ENCODE data around the gene TMEFF2.

DNA sequence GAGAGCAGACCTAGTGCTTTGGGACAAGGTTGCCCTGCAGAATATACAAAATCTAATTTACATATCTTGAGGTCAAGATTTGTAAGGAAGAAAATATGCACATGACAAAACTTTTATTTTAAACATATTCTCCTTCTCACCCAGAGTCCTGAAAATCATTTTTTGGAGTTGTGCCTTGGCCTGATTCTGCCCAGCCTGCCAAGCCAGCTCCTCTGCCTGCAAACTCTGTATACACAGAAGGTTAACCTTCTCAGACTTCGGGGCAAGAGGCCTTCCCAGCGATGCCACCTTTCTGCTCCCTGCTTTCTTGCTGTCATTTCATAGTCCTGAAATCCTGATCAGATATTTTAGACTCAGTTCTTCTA, 252.0 kb downstream of the TMEFF2 start:
- no peak for TF ChIP-seq POLR2A (IDR thresholded peaks at IDR 0.05)
- TF ChIP-seq, protein P1, sequence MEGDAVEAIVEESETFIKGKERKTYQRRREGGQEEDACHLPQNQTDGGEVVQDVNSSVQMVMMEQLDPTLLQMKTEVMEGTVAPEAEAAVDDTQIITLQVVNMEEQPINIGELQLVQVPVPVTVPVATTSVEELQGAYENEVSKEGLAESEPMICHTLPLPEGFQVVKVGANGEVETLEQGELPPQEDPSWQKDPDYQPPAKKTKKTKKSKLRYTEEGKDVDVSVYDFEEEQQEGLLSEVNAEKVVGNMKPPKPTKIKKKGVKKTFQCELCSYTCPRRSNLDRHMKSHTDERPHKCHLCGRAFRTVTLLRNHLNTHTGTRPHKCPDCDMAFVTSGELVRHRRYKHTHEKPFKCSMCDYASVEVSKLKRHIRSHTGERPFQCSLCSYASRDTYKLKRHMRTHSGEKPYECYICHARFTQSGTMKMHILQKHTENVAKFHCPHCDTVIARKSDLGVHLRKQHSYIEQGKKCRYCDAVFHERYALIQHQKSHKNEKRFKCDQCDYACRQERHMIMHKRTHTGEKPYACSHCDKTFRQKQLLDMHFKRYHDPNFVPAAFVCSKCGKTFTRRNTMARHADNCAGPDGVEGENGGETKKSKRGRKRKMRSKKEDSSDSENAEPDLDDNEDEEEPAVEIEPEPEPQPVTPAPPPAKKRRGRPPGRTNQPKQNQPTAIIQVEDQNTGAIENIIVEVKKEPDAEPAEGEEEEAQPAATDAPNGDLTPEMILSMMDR (IDR thresholded peaks at IDR 0.05 in 4 of 5, conservative IDR thresholded peaks at IDR 0.05 in 1 of 5): no peak

Data from gastrocnemius medialis (tissue), 4 donors.